ENCODE data around the gene CNPY4.

CNPY4 gene

DNA sequence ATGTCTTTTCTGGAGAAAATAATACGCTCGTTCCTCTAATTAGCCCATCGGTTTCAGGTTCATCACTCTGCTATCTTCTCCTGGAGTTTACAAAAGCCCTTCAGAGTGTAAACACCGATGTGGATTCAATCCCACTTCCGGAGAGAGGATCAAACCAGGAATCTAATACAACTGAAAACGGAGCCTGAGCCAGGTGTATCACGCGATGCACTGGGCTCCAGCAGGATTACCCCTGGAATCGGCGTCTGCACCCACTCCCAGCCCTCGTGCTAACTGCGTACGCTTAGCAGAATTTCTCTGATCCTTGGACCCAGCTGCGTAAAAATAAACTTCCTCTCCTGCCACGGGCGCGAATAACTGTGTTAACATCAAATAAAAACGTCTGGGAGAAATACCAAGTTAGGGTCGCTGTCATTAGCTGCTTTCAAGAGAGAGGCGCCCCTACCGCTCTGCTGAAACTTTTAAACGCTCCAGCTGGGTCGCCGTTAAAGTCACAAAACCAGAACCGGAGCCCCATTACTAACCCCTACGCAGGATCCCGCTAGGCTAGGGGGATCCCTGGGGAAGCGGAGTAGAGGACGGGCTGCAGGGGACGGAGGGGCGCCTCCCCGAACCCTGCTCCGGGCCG is 38.4 kb upstream of the CNPY4 start:
- Histone ChIP-seq H3K9me3 (ENCODE audit: control insufficient read depth, low read length) (no peaks in the 10 kb centered on the region), H2BK12ac (ENCODE audit: low read length in 2 of 2) (peak overlapping the region in 1 of 2 experiments; percentile 18), H3K4me2 (ENCODE audit: low read length, poor library complexity, severe bottlenecking) (peak overlapping the region; percentile 81), H3K4me3 (ENCODE audit: insufficient read depth in 1 of 2, low read depth in 1 of 2, low read length in 2 of 2) (peak overlapping the region; percentile 84 to 87), H3K27me3 (ENCODE audit: control insufficient read depth in 1 of 2, insufficient read depth in 1 of 2, low read length in 2 of 2) (no peaks in the 10 kb centered on the region), H3K4ac (ENCODE audit: low read depth in 1 of 2, low read length in 2 of 2) (peak overlapping the region; percentile 97 to 99), H4K91ac (ENCODE audit: low read length) (peak overlapping the region; percentile 91), H2BK15ac (ENCODE audit: low read depth, poor library complexity, severe bottlenecking) (peak overlapping the region; percentile 68), H2AK5ac (ENCODE audit: low read length, severe bottlenecking) (peak overlapping the region; percentile 92), H3K79me1 (replicated peaks; ENCODE audit: low read length, poor library complexity, severe bottlenecking) (peaks cover 1% of the 10 kb centered on the region), H3K4me1 (ENCODE audit: control insufficient read depth, insufficient read depth, low read depth, low read length) (peaks cover 14% of the 10 kb centered on the region), H4K8ac (ENCODE audit: low read length) (peak overlapping the region; percentile 98), H3K14ac (ENCODE audit: low read length in 2 of 2) (peak overlapping the region in 1 of 2 experiments; percentile 63), H3K36me3 (ENCODE audit: control insufficient read depth in 1 of 2, insufficient read depth in 2 of 2, low read depth in 1 of 2, low read length in 2 of 2) (peaks cover 26% of the 10 kb centered on the region in 2 experiments), H3K23ac (ENCODE audit: low read length in 2 of 2) (peak overlapping the region in 1 of 2 experiments; percentile 48), H2BK5ac (ENCODE audit: low read depth, low read length, poor library complexity, severe bottlenecking) (peak overlapping the region; percentile 73), H3K9ac (ENCODE audit: low read length) (peak overlapping the region; percentile 97), H3K18ac (ENCODE audit: low read depth in 1 of 2, low read length in 2 of 2) (peak overlapping the region; percentile 96), H2AFZ (ENCODE audit: low read depth, low read length) (no peak overlapping the region), H3K27ac (ENCODE audit: low read length, poor library complexity, severe bottlenecking) (peak overlapping the region; percentile 64), H2BK120ac (ENCODE audit: low read depth, low read length) (peak overlapping the region; percentile 91)
- DNase-seq = peak; percentile 42
- 1% methylated on average over 29 of the region's 34 CpGs for WGBS

- Histone ChIP-seq H3K4me3 (ENCODE audit: insufficient read depth in 1 of 2, low read depth in 1 of 2, low read length in 2 of 2) (peak within 1 kb of the TSS; percentile 84 to 87), H3K36me3 (ENCODE audit: control insufficient read depth in 1 of 2, insufficient read depth in 2 of 2, low read depth in 1 of 2, low read length in 2 of 2) (peaks cover 21% of the 10 kb centered on the region in 2 experiments), H2BK15ac (ENCODE audit: low read depth, poor library complexity, severe bottlenecking) (peak within 1 kb of the TSS; percentile 68), H3K27me3 (ENCODE audit: control insufficient read depth in 1 of 2, insufficient read depth in 1 of 2, low read length in 2 of 2) (no peaks in the 10 kb centered on the region), H3K14ac (ENCODE audit: low read length in 2 of 2) (peak within 1 kb of the TSS in 1 of 2 experiments; percentile 63), H2AFZ (ENCODE audit: low read depth, low read length) (no peak within 1 kb of the TSS), H3K4ac (ENCODE audit: low read depth in 1 of 2, low read length in 2 of 2) (peak within 1 kb of the TSS; percentile 97 to 99), H3K79me1 (replicated peaks; ENCODE audit: low read length, poor library complexity, severe bottlenecking) (peaks cover 1% of the 10 kb centered on the region), H3K4me1 (ENCODE audit: control insufficient read depth, insufficient read depth, low read depth, low read length) (peaks cover 14% of the 10 kb centered on the region), H2BK12ac (ENCODE audit: low read length in 2 of 2) (peak within 1 kb of the TSS; percentile 40 to 87), H3K9ac (ENCODE audit: low read length) (peak within 1 kb of the TSS; percentile 97), H3K27ac (ENCODE audit: low read length, poor library complexity, severe bottlenecking) (peak within 1 kb of the TSS; percentile 64), H4K8ac (ENCODE audit: low read length) (peak within 1 kb of the TSS; percentile 98), H2AK5ac (ENCODE audit: low read length, severe bottlenecking) (peak within 1 kb of the TSS; percentile 92), H3K4me2 (ENCODE audit: low read length, poor library complexity, severe bottlenecking) (peak within 1 kb of the TSS; percentile 81), H4K91ac (ENCODE audit: low read length) (peak within 1 kb of the TSS; percentile 91), H2BK120ac (ENCODE audit: low read depth, low read length) (peak within 1 kb of the TSS; percentile 91), H3K23ac (ENCODE audit: low read length in 2 of 2) (peak within 1 kb of the TSS in 1 of 2 experiments; percentile 83), H2BK5ac (ENCODE audit: low read depth, low read length, poor library complexity, severe bottlenecking) (peak within 1 kb of the TSS; percentile 73), H3K18ac (ENCODE audit: low read depth in 1 of 2, low read length in 2 of 2) (peak within 1 kb of the TSS; percentile 96), H3K9me3 (ENCODE audit: control insufficient read depth, low read length) (no peaks in the 10 kb centered on the region)
- peak; percentile 99 for DNase-seq
- under 1% methylated on average over 55 of the region's 55 CpGs for WGBS
Measured at GRCh38 chr7:100081535-100082102, 37.8 kb upstream of the CNPY4 start, which contains the start of gene ZNF3. TSS of gene ZNF3 (minus strand) at chr7:100081723. CDS start at chr7:100077357, 4,366 bp downstream.

- peak overlapping the region; percentile 97 for H3K9ac ChIP-seq (ENCODE audit: low read length)
- no peaks in the 10 kb centered on the region for H3K9me3 ChIP-seq (ENCODE audit: control insufficient read depth, low read length)
- H3K36me3 ChIP-seq (ENCODE audit: control insufficient read depth in 1 of 2, insufficient read depth in 2 of 2, low read depth in 1 of 2, low read length in 2 of 2) = peaks cover 13 to 14% of the 10 kb centered on the region in 2 experiments
- H2AK5ac ChIP-seq (ENCODE audit: low read length, severe bottlenecking) = no peak overlapping the region
- H3K4me3 ChIP-seq (ENCODE audit: insufficient read depth in 1 of 2, low read depth in 1 of 2, low read length in 2 of 2) = peak overlapping the region in 1 of 2 experiments; percentile 18
- H3K4ac ChIP-seq (ENCODE audit: low read depth in 1 of 2, low read length in 2 of 2) = peak overlapping the region in 1 of 2 experiments; percentile 86
- peak overlapping the region; percentile 42 for H2BK120ac ChIP-seq (ENCODE audit: low read depth, low read length)
- no peak overlapping the region for H3K14ac ChIP-seq (ENCODE audit: low read length in 2 of 2)
- H4K91ac ChIP-seq (ENCODE audit: low read length) = no peak overlapping the region
- H3K4me2 ChIP-seq (ENCODE audit: low read length, poor library complexity, severe bottlenecking) = no peak overlapping the region
- H2BK5ac ChIP-seq (ENCODE audit: low read depth, low read length, poor library complexity, severe bottlenecking) = no peak overlapping the region
- no peaks in the 10 kb centered on the region for H3K27me3 ChIP-seq (ENCODE audit: control insufficient read depth in 1 of 2, insufficient read depth in 1 of 2, low read length in 2 of 2)
- no peak overlapping the region for H2AFZ ChIP-seq (ENCODE audit: low read depth, low read length)
- no peak overlapping the region for H3K18ac ChIP-seq (ENCODE audit: low read depth in 1 of 2, low read length in 2 of 2)
- 91% methylated on average over 4 of the region's 4 CpGs for WGBS
- H4K8ac ChIP-seq (ENCODE audit: low read length) = no peak overlapping the region
- peaks cover 14% of the 10 kb centered on the region for H3K4me1 ChIP-seq (ENCODE audit: control insufficient read depth, insufficient read depth, low read depth, low read length)
- H3K27ac ChIP-seq (ENCODE audit: low read length, poor library complexity, severe bottlenecking) = no peak overlapping the region
- no peak overlapping the region for H2BK12ac ChIP-seq (ENCODE audit: low read length in 2 of 2)
- DNase-seq = no peak
- H3K23ac ChIP-seq (ENCODE audit: low read length in 2 of 2) = no peak overlapping the region
- peaks cover 1% of the 10 kb centered on the region for H3K79me1 ChIP-seq (replicated peaks; ENCODE audit: low read length, poor library complexity, severe bottlenecking)
- H2BK15ac ChIP-seq (ENCODE audit: low read depth, poor library complexity, severe bottlenecking) = no peak overlapping the region
Measured at GRCh38 chr7:100082978-100083377, 36.5 kb upstream of the CNPY4 start.

- Histone ChIP-seq H3K4me2 (ENCODE audit: low read length, poor library complexity, severe bottlenecking) (no peak overlapping the region), H3K4me1 (ENCODE audit: control insufficient read depth, insufficient read depth, low read depth, low read length) (peaks cover 9% of the 10 kb centered on the region), H3K4me3 (ENCODE audit: insufficient read depth in 1 of 2, low read depth in 1 of 2, low read length in 2 of 2) (no peak overlapping the region), H3K4ac (ENCODE audit: low read depth in 1 of 2, low read length in 2 of 2) (peak overlapping the region; percentile 82 to 85), H3K27me3 (ENCODE audit: control insufficient read depth in 1 of 2, insufficient read depth in 1 of 2, low read length in 2 of 2) (no peaks in the 10 kb centered on the region), H2AFZ (ENCODE audit: low read depth, low read length) (no peak overlapping the region), H2BK12ac (ENCODE audit: low read length in 2 of 2) (peak overlapping the region; percentile 98 to 99), H3K14ac (ENCODE audit: low read length in 2 of 2) (no peak overlapping the region), H2BK120ac (ENCODE audit: low read depth, low read length) (peak overlapping the region; percentile 80), H2BK5ac (ENCODE audit: low read depth, low read length, poor library complexity, severe bottlenecking) (no peak overlapping the region), H4K8ac (ENCODE audit: low read length) (peak overlapping the region; percentile 83), H3K79me1 (replicated peaks; ENCODE audit: low read length, poor library complexity, severe bottlenecking) (peaks cover 5% of the 10 kb centered on the region), H4K91ac (ENCODE audit: low read length) (peak overlapping the region; percentile 76), H3K18ac (ENCODE audit: low read depth in 1 of 2, low read length in 2 of 2) (peak overlapping the region; percentile 92 to 95), H3K9ac (ENCODE audit: low read length) (no peak overlapping the region), H2BK15ac (ENCODE audit: low read depth, poor library complexity, severe bottlenecking) (no peak overlapping the region), H2AK5ac (ENCODE audit: low read length, severe bottlenecking) (no peak overlapping the region), H3K9me3 (ENCODE audit: control insufficient read depth, low read length) (no peaks in the 10 kb centered on the region), H3K27ac (ENCODE audit: low read length, poor library complexity, severe bottlenecking) (no peak overlapping the region), H3K36me3 (ENCODE audit: control insufficient read depth in 1 of 2, insufficient read depth in 2 of 2, low read depth in 1 of 2, low read length in 2 of 2) (peaks cover 3 to 4% of the 10 kb centered on the region in 2 experiments), H3K23ac (ENCODE audit: low read length in 2 of 2) (no peak overlapping the region)
- WGBS = 43% methylated on average over 3 of the region's 3 CpGs
- no peak for DNase-seq
Measured at GRCh38 chr7:100085515-100085914, 33.9 kb upstream of the CNPY4 start.
